ENCODE measurements around the gene OR1M1. TPM values are rescaled to one million over a fixed set of nuclear protein-coding genes. Genes with fewer than 3 reads are reported as not detected.

Gene OR1M1
- total RNA-seq, 1 donor: not detected

- DNase-seq (ENCODE audit: low read depth in 2 of 3, low spot score in 2 of 3): peak in 2 of 3 donors; percentile 72 to 85
Observed at GRCh38 chr19:9075064-9075949, 11.6 kb upstream of the OR1M1 start.

- no peak for DNase-seq (ENCODE audit: low read depth in 2 of 3, low spot score in 2 of 3)
Observed at GRCh38 chr19:9076901-9077300, 10.0 kb upstream of the OR1M1 start.

GRCh38 chr19:9078651-9079050 lies 8.2 kb upstream of the OR1M1 start:
- no peak for DNase-seq (ENCODE audit: low read depth in 2 of 3, low spot score in 2 of 3)

GRCh38 chr19:9107375-9107774 lies 20.5 kb downstream of the OR1M1 start, which contains the start of gene OR7G2:
Gene OR7G2, minus strand, starts transcription at chr19:9107475. Its CDS starts 4,232 bp downstream, at chr19:9103243.
- no peak for DNase-seq (ENCODE audit: low read depth in 2 of 3, low spot score in 2 of 3)

- DNase-seq (ENCODE audit: low read depth in 2 of 3, low spot score in 2 of 3): no peak
Observed at GRCh38 chr19:9109959-9110358, 23.1 kb downstream of the OR1M1 start.

GRCh38 chr19:9115307-9115813 lies 28.5 kb downstream of the OR1M1 start, which contains the start of gene OR7G1:
Gene OR7G1, minus strand, starts transcription at chr19:9115763. Its CDS starts 0 bp downstream, at chr19:9115763.
- no peak for DNase-seq (ENCODE audit: low read depth in 2 of 3, low spot score in 2 of 3)

- no peak for DNase-seq (ENCODE audit: low read depth in 2 of 3, low spot score in 2 of 3)
Observed at GRCh38 chr19:9116547-9116946, 29.7 kb downstream of the OR1M1 start.

GRCh38 chr19:9126900-9127405 lies 40.1 kb downstream of the OR1M1 start, which contains the start of gene OR7G3:
Gene OR7G3, minus strand, starts transcription at chr19:9126950. Its CDS starts 0 bp downstream, at chr19:9126950.
- DNase-seq (ENCODE audit: low read depth in 2 of 3, low spot score in 2 of 3): no peak

GRCh38 chr19:9128171-9128570 lies 41.3 kb downstream of the OR1M1 start:
- DNase-seq (ENCODE audit: low read depth in 2 of 3, low spot score in 2 of 3): no peak

- peak in 2 of 3 donors; percentile 46 to 92 for DNase-seq (ENCODE audit: low read depth in 2 of 3, low spot score in 2 of 3)
Observed at GRCh38 chr19:9130965-9131364, 44.1 kb downstream of the OR1M1 start.

GRCh38 chr19:9132422-9132821 lies 45.6 kb downstream of the OR1M1 start:
- DNase-seq (ENCODE audit: low read depth in 2 of 3, low spot score in 2 of 3): no peak

- DNase-seq (ENCODE audit: low read depth in 2 of 3, low spot score in 2 of 3): peak in 1 of 3 donors; percentile 12
Observed at GRCh38 chr19:9139609-9140158, 52.8 kb downstream of the OR1M1 start.

- peak; percentile 76 to 96 (median 91) for DNase-seq (ENCODE audit: low read depth in 2 of 3, low spot score in 2 of 3)
Observed at GRCh38 chr19:9140159-9140874, 53.5 kb downstream of the OR1M1 start, which contains the start of gene ZNF317. Gene ZNF317, plus strand, starts transcription at chr19:9140397. Its CDS starts 15,620 bp downstream, at chr19:9156017.

- DNase-seq (ENCODE audit: low read depth in 2 of 3, low spot score in 2 of 3): peak in 1 of 3 donors; percentile 44
Observed at GRCh38 chr19:9144920-9145319, 58.1 kb downstream of the OR1M1 start.

Small RNA genes within 50 kb of the gene (small RNA-seq; reads per million reads assigned to genes)
- gene OR1M4P: not detected

Other genes with a start within 250 kb of the OR1M1 start
- under 0.01 TPM for gene MUC16, start 76.7 kb upstream of the OR1M1 start, total RNA-seq
- not detected for gene OR7G2, start 20.4 kb downstream of the OR1M1 start, total RNA-seq
- gene OR7G1, start 28.7 kb downstream of the OR1M1 start, total RNA-seq: not detected
- gene OR7G3, start 39.9 kb downstream of the OR1M1 start, total RNA-seq: not detected
- gene ZNF317, start 53.3 kb downstream of the OR1M1 start, total RNA-seq: 36.6 TPM
- gene OR7D2, start 91.9 kb downstream of the OR1M1 start, total RNA-seq: 0.27 TPM
- gene OR7D4, start 132.5 kb downstream of the OR1M1 start, total RNA-seq: not detected
- gene OR7E24, start 163.9 kb downstream of the OR1M1 start, total RNA-seq: not detected
- 12.4 TPM for gene ZNF699, start 222.8 kb downstream of the OR1M1 start, total RNA-seq
- 10.8 TPM for gene ZNF559, start 237.1 kb downstream of the OR1M1 start, total RNA-seq

Data from hematopoietic multipotent progenitor cell (in vitro differentiated cells).